WTC11 (cell line): Measurements from ENCODE around the gene TRIM40.

Experiments used
- ETV6 ChIP-seq: sonication (generic); formaldehyde crosslinking; IDR thresholded peaks from 2 replicates; pipeline ENCODE4 v1.8.1; 2022; ENCODE audit warnings: mild to moderate bottlenecking, missing genetic modification reagents
- KAT7 ChIP-seq: sonication (generic); formaldehyde crosslinking; IDR thresholded peaks from 2 replicates; pipeline ENCODE4 v1.8.1; 2023; ENCODE audit warnings: missing genetic modification reagents, mild to moderate bottlenecking, borderline replicate concordance
- TF ChIP-seq, protein P1 (sequence below): fragments of 200-600 bp; IDR thresholded peaks from 2 replicates; pipeline ENCODE4 v1.8.0; 2022; ENCODE audit warnings: antibody characterized with exemption
- TF ChIP-seq, protein P2 (sequence below): sonication (generic); formaldehyde crosslinking; IDR thresholded peaks from 2 replicates; pipeline ENCODE4 v1.8.0; 2022; ENCODE audit warnings: mild to moderate bottlenecking, missing genetic modification reagents

DNA sequence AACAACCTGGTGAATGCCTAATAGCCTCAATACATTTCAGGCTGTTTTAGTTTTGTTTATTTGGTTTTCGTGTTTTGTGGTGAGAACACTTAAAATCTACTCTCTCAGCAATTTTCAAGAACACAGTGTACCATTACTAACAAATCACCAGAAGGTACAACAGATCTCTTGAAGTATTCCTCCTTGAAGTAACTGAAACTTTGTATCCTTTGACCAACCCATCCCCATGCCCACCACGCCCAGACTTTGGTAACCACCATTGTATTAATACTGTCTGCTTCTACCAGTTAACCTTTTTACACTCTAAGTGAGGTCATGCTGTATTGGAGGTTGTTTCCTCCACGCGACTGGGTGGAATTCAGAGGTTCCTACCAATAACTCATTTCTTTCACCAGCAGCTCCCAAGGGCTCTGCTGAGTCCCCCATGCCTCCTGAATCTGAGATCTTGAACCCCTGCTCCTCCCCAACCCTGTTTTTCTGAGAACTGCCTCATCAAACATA, 5.7 kb upstream of the TRIM40 start:
- TF ChIP-seq, protein P1, sequence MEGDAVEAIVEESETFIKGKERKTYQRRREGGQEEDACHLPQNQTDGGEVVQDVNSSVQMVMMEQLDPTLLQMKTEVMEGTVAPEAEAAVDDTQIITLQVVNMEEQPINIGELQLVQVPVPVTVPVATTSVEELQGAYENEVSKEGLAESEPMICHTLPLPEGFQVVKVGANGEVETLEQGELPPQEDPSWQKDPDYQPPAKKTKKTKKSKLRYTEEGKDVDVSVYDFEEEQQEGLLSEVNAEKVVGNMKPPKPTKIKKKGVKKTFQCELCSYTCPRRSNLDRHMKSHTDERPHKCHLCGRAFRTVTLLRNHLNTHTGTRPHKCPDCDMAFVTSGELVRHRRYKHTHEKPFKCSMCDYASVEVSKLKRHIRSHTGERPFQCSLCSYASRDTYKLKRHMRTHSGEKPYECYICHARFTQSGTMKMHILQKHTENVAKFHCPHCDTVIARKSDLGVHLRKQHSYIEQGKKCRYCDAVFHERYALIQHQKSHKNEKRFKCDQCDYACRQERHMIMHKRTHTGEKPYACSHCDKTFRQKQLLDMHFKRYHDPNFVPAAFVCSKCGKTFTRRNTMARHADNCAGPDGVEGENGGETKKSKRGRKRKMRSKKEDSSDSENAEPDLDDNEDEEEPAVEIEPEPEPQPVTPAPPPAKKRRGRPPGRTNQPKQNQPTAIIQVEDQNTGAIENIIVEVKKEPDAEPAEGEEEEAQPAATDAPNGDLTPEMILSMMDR: no peak
- TF ChIP-seq KAT7 (no peak), ETV6 (CRISPR knock-in tag) (no peak)
- TF ChIP-seq, protein P2, sequence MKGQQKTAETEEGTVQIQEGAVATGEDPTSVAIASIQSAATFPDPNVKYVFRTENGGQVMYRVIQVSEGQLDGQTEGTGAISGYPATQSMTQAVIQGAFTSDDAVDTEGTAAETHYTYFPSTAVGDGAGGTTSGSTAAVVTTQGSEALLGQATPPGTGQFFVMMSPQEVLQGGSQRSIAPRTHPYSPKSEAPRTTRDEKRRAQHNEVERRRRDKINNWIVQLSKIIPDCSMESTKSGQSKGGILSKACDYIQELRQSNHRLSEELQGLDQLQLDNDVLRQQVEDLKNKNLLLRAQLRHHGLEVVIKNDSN (CRISPR knock-in tag): no peak
